Transverse colon (tissue), 3 donors: ENCODE measurements around the gene QSER1.
"Not testable (repeated sequence)": the region's sequence is repeated elsewhere in the genome, so short reads cannot be mapped to it uniquely, and the experiment has no call there.

ENCODE experiments used
- POLR2A ChIP-seq: fragments of 450-650 bp; IDR thresholded peaks from one replicate; pipeline ENCODE4 v1.6.1; 2016; ENCODE audit warnings: antibody characterized with exemption, mild to moderate bottlenecking, moderate library complexity
- TF ChIP-seq, protein P1 (sequence below), 5 experiments: fragments of 200-600 bp in 3 of 5; fragments of 450-650 bp in 2 of 5; sonication (generic) in 3 of 5; IDR thresholded peaks; 1 replicate in 2 of 5; 2 replicates in 3 of 5; pipeline ENCODE4 v1.5.1; 2016 to 2017; ENCODE audit warnings: antibody characterized with exemption in 5 of 5, inconsistent platforms in 3 of 5, mild to moderate bottlenecking in 2 of 5, moderate library complexity in 1 of 5

DNA sequence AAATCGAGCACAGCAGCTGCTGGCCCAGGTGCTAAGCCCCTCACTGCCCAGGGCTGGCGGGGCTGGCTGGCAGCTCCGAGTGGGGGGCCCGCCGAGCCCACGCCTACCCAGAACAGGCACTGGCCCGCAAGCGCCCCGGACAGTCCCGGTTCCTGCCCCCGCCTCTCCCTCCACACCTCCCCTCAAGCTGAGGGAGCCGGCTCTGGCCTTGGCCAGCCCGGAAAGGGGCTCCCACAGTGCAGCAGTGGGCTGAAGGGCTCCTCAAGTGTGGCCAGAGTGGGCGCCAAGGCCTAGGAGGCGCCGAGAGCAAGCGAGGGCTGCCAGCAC is 4.3 kb upstream of the QSER1 start:
- TF ChIP-seq, protein P1, sequence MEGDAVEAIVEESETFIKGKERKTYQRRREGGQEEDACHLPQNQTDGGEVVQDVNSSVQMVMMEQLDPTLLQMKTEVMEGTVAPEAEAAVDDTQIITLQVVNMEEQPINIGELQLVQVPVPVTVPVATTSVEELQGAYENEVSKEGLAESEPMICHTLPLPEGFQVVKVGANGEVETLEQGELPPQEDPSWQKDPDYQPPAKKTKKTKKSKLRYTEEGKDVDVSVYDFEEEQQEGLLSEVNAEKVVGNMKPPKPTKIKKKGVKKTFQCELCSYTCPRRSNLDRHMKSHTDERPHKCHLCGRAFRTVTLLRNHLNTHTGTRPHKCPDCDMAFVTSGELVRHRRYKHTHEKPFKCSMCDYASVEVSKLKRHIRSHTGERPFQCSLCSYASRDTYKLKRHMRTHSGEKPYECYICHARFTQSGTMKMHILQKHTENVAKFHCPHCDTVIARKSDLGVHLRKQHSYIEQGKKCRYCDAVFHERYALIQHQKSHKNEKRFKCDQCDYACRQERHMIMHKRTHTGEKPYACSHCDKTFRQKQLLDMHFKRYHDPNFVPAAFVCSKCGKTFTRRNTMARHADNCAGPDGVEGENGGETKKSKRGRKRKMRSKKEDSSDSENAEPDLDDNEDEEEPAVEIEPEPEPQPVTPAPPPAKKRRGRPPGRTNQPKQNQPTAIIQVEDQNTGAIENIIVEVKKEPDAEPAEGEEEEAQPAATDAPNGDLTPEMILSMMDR (IDR thresholded peaks at IDR 0.05), result not testable (repeated sequence)
- TF ChIP-seq POLR2A, result not testable (repeated sequence)
